Astrocyte (in vitro differentiated cells and primary cell): Measurements from ENCODE around the gene CLEC11A.

Source experiments
- CTCF ChIP-seq: IDR thresholded peaks from 2 replicates; pipeline ENCODE4 v1.5.1; 2011; ENCODE audit warnings: low read depth, mild to moderate bottlenecking, inconsistent platforms, low read length, moderate library complexity; ENCODE audit not compliant: insufficient read depth
- EZH2 ChIP-seq: IDR thresholded peaks from 2 replicates; pipeline ENCODE4 v1.6.1; 2012; ENCODE audit warnings: mild to moderate bottlenecking, low read length, inconsistent platforms; ENCODE audit not compliant: insufficient read depth

GRCh38 chr19:50745221-50745620 lies 22.1 kb downstream of the CLEC11A start:
- TF ChIP-seq CTCF = no peak
- TF ChIP-seq EZH2 = no peak
